ENCODE results near the gene TEX47. TPM values are rescaled to one million over a fixed set of nuclear protein-coding genes. Genes with fewer than 3 reads are reported as not detected.

Gene TEX47
- total RNA-seq, 1 donor from 2014 or later: not detected

GRCh38 chr7:88756802-88757201 lies 38.7 kb downstream of the TEX47 start:
- H3K27me3 ChIP-seq (ENCODE audit: low read depth): peaks cover 94% of the 10 kb centered on the region
- H3K4me1 ChIP-seq: peaks cover 19% of the 10 kb centered on the region
- no peak for TF ChIP-seq CTCF (IDR thresholded peaks at IDR 0.05; ENCODE audit: borderline replicate concordance)

GRCh38 chr7:88746126-88746525 lies 49.4 kb downstream of the TEX47 start:
- H3K36me3 ChIP-seq: no peaks in the 10 kb centered on the region
- H3K4me3 ChIP-seq: no peak overlapping the region
- no peaks in the 10 kb centered on the region for H3K27me3 ChIP-seq (ENCODE audit: low read depth)
- H3K9me3 ChIP-seq (replicated peaks): no peaks in the 10 kb centered on the region
- DNase-seq: no peak
- intact Hi-C loops (cut with micrococcal nuclease): no loop called here
- no peak overlapping the region for H3K27ac ChIP-seq (replicated peaks)
- no peaks in the 10 kb centered on the region for H3K4me1 ChIP-seq
- TF ChIP-seq CTCF (IDR thresholded peaks at IDR 0.05; ENCODE audit: borderline replicate concordance): no peak

More at GRCh38 chr7:88756802-88757201, 38.7 kb downstream of the TEX47 start:
- Histone ChIP-seq H3K4me3 (no peak overlapping the region), H3K9me3 (replicated peaks) (no peaks in the 10 kb centered on the region), H3K36me3 (no peaks in the 10 kb centered on the region), H3K27ac (replicated peaks) (no peak overlapping the region)
- intact Hi-C loops (cut with micrococcal nuclease): no loop called here
- DNase-seq: no peak

Other genes with a start within 250 kb of the TEX47 start
- gene ZNF804B, start 36.0 kb downstream of the TEX47 start, total RNA-seq: not detected

Measured in left ventricle myocardium inferior (tissue), 1 donor.